Stimulated activated naive CD4-positive, alpha-beta T cell (primary cell): Measurements from ENCODE around the gene ITGB1BP2.
"Not testable (repeated sequence)": the region's sequence is repeated elsewhere in the genome, so short reads cannot be mapped to it uniquely, and the experiment has no call there.

ENCODE experiments used
- DNase-seq, 6 experiments: peaks; one replicate each; lab custom pipeline; 2025; lab: John Stamatoyannopoulos, UW

ITGB1BP2 gene

DNA sequence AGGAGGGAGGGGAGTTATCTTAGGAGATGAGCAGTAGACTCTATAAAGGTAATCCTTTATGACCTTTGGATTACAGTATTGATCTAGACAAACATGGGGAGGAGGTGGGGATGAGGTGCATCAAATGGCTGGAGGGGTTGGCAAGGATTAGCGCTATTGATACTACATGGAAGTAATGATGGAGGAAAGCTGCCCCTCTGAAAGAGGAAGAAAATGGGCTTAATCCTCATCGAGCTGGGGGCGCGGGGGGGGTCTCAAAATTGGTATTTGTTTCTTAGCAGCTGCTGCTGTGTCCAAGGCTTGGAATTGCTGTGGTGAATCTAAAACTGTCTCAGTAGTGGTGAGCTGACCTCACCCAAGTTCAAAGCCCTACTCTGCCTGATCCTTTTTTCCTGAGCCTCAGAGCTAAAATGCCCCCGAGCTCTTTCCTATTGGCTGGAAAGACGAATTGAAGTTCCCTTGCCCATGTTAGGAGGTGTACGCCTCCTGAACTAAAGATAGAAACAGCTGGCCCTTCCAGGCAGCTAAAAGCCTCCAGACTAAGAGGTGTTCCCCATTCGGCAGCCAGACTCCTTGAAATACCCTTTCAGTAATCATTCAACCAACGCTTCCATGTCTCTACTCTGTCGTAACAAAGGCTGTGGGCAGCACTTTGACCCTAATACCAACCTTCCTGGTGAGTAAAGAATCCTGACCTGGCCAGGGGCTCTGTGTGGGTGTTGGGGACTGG, at the start of gene ITGB1BP2:
Gene ITGB1BP2 (plus strand): TSS at position 556 of the 730 bp plus-strand sequence. CDS start 57 bp downstream, at position 613.
- DNase-seq = no peak

DNA sequence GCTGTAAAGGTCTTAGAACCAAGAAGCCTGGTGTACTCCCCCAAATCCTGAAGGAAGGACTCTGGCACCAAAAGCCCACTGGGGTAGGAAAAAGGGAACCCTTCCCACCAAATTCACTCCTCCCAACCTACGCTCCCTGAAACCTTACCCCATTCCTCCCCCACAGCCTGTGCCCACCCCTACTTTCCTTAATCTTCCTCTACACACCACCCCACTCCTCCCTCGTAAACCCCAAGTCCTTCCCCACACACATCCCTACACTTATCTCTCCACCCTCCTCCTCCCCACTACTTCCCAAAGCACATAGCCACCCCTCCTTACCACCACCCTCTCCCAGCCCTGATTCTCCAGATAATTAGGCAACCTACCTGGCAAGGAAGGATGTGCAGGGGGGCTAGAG, 49.3 kb upstream of the ITGB1BP2 start:
- no peak for DNase-seq

DNA sequence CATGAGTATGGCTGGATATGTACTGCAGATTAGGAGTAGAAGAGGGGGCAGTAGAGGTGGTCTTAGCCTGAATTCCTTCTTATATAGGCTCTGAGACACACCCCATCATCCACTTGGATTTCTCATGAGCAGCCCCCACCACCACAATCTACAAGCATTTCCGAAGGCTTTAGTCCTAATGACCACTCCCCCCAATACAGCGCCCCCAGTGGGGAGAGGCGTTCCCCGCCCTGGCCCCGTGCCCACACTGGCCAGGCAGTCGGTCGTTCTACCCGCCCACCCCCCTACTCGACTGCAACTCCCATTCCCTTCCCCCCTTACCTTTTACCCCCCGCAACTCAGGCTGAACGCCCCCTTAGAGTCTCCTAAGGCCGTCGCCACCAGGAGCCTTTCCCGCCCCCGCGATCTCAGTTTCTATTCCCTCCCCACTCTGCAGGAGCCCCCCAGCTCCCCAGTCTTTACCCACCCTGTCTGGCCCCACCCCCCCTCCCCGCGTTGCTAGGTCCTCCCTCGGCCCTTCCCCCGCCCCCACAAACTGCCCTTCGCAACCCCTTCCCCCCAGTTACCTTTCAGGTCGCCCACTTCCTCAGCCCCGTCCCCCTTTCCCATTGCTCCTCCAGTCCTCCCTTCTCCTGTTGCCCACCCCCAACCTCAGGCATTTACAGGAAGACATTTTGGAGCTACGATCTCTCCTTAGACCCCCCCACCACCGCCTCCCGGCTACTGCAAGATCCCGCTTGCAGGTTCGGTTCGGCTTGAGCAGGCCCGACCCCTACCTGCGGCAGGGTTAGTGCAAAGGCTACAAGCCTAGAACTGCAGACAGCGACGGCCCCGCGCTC, 48.1 kb upstream of the ITGB1BP2 start:
- peak in 3 of 6 experiments; percentile 4 to 33 (median 6) for DNase-seq

DNA sequence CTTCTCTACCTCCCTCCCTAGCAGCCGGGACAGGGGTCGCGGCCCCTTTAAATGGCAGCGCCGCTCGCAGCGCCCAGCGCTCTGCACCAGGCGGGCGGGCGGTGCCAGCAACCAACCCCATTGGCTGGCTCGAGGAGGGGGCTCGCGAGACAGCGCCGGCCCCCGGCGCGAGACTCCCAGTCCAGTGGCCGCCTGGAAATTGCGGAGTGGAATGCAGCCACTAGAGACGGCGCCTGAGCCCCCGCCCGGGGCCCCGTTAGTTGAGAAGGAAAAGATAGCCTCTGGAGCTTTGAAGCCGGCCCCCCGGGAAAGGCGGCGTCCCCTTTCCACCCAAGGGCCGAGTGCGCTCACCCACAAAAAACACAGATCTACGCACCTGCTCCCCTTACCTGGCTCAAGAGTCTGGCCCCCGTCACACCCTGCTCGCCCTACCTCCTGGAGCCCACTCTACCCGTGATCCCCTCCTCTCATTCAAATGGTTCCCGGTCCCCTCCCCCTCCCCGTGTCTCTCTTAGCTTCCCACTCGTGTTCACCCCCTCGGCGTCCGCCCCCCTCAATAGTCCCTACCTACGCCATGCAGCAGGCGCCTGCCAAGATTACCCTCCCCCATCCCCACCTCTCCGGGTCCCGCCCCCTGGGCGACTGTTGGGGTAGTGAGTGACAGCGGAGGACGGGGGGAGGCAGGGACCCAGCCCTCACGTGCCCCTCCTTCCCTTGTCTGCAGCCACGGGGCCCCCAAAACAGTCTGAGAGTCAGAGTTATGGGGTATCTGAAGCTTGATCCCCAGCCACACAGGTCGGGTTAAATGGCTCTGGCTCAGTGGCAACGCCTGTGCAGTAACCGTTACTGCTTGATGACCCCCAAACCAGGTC, 47.2 kb upstream of the ITGB1BP2 start, which contains the start of gene ZMYM3:
Gene ZMYM3 (minus strand): TSS at position 49 of the 872 bp plus-strand sequence. CDS start 885 bp downstream, outside the sequence.
- DNase-seq = peak; percentile 66 to 79 (median 72)

DNA sequence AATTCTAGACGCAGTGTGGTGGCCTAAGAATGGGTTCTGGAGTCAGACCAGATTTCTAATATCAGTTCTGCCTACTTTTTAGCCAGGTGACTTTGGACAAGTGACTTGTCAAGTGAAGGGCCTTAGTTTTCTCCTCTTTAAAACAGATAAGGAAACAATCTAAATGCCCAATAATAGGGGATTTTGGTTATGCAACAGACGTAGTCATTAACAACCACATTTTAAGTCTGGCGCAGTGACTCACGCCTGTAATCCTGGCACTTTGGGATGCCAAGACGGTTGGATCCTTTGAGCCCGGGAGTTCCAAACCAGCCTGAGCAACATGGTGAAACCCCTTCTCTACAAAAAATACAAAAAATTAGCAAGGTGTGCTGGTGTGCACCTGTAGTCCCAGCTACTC, 45.5 kb upstream of the ITGB1BP2 start:
- DNase-seq = no peak

DNA sequence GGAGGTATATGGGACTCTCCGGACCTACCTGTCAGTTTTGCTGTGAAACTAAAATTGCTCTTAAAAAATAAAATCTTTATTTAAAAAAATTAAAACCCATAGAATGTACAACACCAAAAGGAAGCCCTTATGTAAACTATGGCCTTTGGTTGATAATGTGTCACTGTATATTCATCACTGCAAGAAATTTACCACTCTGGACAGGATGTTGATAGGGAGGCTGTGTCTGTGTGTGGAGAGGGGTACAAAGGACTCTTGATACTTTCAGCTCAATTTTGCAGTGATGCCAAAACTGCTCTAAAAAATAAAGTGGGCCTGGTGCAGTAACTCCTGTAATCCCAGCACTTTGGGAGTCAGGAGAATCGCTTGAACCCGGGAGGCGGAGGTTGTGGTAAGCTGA, 44.7 kb upstream of the ITGB1BP2 start:
- DNase-seq = no peak

DNA sequence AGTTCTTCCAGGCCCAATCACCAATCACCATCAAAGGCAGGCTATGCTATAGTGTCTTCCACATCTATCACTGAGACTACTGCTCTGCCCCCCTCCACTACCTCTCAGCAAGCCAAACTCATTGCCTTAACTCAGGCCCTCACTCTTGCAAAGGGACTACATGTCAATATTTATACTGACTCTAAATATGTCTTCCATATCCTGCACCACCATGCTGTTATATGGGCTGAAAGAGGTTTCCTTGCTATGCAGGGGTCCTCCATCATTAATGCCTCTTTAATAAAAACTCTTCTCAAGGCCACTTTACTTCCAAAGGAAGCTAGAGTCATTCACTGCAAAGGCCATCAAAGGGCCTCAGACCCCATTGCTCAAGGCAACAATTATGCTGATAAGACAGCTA, 32.9 kb upstream of the ITGB1BP2 start:
- DNase-seq = not testable (repeated sequence)

DNA sequence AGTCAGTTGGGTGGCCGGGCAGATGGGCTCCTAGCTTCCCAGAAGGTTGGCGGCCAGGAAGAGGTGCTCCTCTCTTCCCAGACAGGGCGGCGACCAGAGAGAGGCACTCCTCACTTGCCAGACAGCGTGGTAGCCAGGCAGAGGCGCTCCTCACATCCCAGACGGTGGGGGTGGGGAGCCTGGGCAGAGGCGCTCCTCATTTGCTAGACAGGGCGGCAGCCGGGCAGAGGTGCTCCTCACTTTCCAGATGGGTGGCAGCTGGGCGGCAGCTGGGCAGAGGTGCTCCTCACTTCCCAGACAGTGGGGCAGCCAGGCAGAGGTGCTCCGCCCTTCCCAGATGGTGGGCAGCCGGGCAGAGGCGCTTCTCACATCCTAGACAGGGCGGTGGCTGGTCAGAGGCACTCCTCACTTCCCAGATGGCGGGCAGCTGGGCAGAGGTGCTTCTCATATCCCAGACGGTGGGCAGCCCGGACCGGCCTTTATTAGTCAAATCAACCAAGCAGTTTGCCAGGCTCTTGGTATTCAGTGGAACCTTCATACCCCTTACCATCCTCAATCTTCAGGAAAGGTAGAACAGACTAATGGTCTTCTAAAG, 31.7 kb upstream of the ITGB1BP2 start:
- DNase-seq = no peak

DNA sequence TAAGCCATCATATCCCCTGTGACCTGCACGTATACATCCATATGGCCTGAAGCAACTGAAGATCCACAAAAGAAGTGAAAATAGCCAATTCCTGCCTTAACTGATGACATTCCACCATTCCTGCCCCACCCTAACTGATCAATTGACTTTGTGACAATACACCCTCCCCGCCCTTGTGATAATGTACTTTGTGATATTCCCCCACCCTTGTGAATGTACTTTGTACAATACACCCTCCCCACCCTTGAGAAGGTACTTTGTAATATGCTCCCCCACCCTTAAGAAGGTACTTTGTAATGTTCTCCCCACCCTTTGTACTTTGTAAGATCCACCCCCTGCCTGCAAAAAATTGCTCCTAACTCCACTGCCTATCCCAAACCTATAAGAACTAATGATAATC, 29.2 kb upstream of the ITGB1BP2 start:
- not testable (repeated sequence) for DNase-seq

DNA sequence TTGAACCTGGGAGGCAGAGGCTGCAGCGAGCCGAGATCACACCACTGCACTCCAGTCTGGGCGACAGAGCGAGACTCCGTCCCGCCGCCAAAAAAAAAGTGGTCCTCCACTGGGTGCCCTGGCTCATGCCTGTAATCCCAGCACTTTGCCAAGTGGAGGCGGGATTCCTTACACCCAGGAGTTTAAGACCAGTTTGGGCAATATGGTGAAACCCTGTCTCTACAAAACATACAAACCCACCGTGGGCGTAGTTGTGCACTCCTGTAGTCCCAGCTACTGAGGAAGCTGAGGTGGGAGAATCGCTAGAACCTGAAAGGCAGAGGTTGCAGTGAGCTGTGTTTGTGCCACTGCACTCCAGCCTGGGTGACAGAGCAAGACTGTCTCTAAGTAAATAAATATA, 20.2 kb upstream of the ITGB1BP2 start:
- not testable (repeated sequence) for DNase-seq

DNA sequence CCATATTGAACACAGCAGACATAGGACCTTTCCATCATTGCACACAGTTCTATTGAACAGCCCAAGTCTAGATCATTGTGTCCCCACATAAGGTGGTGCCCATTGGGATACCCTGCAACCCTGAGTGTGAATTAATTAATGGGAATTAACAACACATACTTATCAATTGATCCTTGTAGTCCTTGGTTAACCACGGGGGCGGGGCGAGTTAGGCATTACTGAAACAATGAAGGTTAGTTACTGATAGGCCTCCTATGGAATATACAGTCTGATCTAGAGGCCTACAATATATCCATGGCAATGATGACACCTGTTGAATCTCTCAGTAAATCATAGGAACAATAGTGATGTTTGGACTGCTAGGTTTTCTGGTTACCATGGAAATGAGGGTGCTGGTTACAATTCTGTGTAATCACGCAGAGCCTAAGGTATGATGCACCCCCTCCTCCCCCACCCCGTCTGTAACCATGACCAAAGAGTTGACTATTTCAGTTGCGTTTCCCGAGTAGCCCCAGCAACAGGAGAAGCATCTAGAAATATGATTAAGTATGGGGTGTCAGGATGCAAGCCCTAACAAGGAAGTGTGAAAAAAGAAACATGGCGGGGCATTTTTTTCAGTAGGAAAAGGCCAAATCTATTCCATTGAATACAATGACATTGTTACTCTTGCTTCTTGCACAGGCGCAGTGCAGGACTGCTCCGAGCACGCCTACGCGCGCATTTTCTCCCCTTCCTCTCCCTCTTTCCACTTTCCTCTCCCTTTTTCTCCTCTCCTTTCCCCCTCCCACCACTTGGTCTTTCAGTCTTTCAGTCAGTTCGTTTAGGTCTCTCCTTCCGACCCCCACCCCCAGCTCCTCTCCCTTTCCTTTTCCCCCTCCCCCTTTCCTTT, 18.8 kb upstream of the ITGB1BP2 start:
- peak in 5 of 6 experiments; percentile 32 to 63 (median 52) for DNase-seq

DNA sequence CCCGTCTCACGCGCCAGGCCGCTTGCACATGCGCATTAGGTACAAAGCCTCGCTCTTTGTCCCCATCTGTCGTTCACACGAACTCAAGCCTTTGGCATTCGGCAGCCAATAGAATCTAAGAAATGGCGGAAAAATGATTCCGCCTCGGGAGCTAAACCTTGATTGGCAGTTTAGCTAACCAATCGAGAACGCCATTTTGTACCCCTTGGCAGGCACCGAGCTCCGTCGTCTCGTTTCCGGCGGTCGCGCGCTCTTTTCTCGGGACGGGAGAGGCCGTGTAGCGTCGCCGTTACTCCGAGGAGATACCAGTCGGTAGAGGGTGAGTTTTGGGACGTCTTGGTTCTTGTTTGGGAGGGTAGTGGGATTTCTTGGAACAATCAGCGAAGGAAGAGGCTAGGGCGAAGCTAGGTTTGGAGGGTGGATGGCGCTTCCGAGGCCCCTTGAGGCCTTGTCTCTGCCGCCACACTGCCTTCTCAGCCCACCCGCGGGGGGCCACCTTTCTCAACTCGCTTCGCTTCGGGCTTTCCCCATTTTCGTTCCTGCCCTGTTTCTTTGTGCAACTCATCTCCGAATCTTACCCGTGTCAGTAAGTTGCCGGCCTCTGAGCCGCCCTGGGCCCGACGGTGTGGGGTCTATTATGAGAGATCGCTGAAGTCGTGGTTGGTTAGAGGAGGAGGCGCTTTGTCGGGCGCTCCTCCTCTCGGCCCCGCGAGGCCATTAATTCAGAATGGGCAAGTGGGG, 18.0 kb upstream of the ITGB1BP2 start, which contains the start of gene NONO:
Gene NONO (plus strand): TSS at position 233 of the 741 bp plus-strand sequence. CDS start 7,003 bp downstream, outside the sequence.
- peak; percentile 61 to 89 (median 87) for DNase-seq

DNA sequence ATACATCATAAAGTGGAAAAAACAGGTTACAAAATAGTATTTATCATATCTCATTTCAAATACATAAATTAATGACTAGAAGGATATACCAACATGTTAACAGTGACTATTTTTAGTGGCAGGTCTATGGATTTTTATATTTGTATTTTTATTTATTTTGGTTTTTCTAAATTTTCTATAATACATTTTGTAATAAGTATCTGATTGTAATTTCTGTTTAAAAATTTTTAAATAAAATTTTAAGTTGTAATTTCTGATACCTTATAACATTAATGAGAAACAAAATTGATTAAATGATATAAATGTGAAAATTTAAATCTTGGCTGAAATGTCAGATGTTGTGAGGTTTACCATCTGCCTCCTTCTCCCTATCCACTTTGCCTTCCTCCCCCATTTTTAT, 15.6 kb upstream of the ITGB1BP2 start:
- DNase-seq = no peak

DNA sequence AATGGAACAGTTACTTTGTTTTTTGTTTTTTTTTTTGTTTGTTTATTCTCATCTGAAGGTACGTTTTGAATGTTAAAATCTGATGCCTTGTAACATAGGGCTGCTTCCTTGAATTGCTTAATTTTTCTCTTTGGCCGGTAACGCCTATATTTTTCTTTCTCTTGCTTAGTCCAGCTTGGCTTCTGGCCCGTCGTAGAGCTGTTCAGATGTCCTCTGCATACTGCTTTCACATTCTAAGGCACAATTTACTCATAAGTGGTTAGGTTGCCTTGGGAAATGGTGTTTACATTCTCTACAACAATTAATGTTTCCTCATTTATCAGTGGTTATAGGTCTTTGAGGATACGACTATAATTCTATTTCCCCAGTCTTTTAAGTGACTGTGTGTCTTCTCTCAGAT, 10.2 kb upstream of the ITGB1BP2 start:
- no peak for DNase-seq

DNA sequence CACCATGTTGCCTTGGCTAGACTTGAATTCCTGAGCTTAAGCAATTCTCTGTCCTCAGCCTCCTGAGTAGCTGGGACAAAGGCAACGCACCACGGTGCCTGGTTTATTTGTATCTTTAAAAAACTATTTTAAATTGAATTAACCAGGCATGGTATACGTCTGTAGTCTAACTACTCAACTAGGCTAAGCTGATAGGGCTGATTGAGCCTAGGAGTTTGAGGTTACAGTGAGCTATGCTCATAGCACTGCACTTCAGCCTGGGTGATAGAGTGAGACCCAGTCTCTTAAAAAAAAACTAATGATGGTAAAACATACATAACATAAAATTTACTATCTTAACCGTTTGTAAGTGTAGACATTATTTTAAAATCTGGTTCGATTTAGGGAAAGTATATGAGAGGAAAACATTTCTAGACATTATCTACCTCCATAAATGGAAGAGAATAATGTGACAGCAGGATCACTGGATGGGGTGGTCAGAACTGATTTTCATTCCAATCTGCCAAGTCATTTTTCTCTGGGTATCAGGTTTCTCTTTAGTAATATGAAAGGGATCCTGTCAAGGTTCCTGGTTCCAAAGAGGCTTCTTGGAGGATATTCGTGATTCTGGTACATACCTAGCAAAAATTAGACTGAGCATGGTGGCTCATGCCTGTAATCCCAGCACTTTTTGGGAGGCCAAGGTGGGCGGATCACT, 8.7 kb upstream of the ITGB1BP2 start:
- DNase-seq = no peak

DNA sequence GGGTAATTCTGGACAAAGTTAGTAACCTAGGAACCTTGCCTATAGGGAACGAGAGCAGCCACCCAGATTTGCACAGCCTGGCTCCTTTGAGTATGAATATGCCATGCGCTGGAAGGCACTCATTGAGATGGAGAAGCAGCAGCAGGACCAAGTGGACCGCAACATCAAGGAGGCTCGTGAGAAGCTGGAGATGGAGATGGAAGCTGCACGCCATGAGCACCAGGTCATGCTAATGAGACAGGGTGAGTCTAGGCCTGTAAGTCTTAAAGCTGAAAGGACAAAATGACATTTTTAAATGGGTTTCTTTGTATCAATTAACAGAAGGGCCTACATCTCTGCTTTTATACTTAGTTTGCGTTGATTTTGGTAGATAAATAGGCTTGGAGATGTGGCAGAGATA, 4.7 kb upstream of the ITGB1BP2 start:
- no peak for DNase-seq

DNA sequence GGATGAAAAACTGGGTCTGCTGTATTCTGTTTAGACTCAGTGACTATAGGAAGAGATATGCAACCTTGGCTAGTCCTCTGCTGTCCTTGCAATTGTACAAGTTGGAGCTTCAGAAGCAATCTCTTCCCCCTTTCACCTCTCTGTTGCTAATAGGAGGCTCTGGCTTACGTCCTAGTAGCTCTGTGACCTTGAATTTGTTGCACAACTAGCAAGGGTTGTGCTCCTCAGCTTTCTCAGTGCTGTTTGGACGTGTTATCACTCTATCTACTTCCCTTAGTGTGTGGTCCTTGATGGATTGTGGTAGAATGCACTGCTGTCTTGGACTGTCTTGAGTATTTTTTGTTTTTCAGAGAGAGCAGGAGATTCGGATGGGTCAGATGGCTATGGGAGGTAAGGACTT, 3.4 kb upstream of the ITGB1BP2 start:
- DNase-seq = no peak

DNA sequence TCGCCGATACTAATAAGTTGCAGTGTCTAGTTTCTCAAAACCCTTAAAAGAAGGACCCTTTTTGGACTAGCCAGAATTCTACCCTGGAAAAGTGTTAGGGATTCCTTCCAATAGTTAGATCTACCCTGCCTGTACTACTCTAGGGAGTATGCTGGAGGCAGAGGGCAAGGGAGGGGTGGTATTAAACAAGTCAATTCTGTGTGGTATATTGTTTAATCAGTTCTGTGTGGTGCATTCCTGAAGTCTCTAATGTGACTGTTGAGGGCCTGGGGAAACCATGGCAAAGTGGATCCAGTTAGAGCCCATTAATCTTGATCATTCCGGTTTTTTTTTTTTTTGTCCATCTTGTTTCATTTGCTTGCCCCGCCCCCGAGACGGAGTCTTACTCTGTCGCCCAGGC, 1.5 kb upstream of the ITGB1BP2 start:
- DNase-seq = not testable (repeated sequence)

DNA sequence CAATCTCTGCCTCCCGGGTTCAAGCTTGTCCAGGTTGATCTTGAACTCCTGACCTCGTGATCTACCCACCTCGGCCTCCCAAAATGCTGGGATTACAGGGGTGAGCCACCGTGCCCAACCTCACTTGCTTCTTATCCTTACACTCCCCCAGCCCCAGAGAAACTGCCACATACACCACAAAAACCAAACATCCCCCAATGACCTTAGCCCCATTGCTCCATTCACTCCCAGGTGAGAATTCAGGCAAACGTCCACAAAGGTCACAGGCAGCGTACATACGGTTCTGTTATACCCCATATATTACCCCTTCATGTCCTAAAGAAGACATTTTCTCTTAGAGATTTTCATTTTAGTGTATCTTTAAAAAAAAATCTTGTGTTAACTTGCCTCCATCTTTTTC, 1.1 kb upstream of the ITGB1BP2 start:
- DNase-seq = not testable (repeated sequence)
